ENCODE data around the gene ADNP. TPM values are rescaled to one million over a fixed set of nuclear protein-coding genes. Genes with fewer than 3 reads are reported as not detected.
A peak's percentile ranks its signal among the peaks of the same experiment; 100 is the strongest.

The ADNP gene
- total RNA-seq, 1 donor from 2014 or later: 139 TPM

GRCh38 chr20:50903353-50904051, 27.7 kb downstream of the ADNP start:
- Mint-ChIP-seq H3K27ac (ENCODE audit: unreplicated experiment) (no peak overlapping the region), H3K36me3 (ENCODE audit: unreplicated experiment) (no peaks in the 10 kb centered on the region), H3K4me1 (ENCODE audit: low read depth, unreplicated experiment) (no peaks in the 10 kb centered on the region), H3K27me3 (ENCODE audit: unreplicated experiment) (peaks cover 1% of the 10 kb centered on the region), H3K9me3 (ENCODE audit: unreplicated experiment) (no peaks in the 10 kb centered on the region), H3K4me3 (ENCODE audit: unreplicated experiment) (no peak overlapping the region)
- no peak for DNase-seq
- no peak for TF ChIP-seq CTCF (IDR thresholded peaks at IDR 0.05; ENCODE audit: partially characterized antibody, unreplicated experiment)

GRCh38 chr20:50901301-50901700, 29.9 kb downstream of the ADNP start:
- peaks cover 2% of the 10 kb centered on the region for H3K4me1 Mint-ChIP-seq (ENCODE audit: low read depth, unreplicated experiment)
- peaks cover 3% of the 10 kb centered on the region for H3K9me3 Mint-ChIP-seq (ENCODE audit: unreplicated experiment)
- TF ChIP-seq CTCF (IDR thresholded peaks at IDR 0.05; ENCODE audit: partially characterized antibody, unreplicated experiment): no peak
- H3K36me3 Mint-ChIP-seq (ENCODE audit: unreplicated experiment): no peaks in the 10 kb centered on the region
- no peak for DNase-seq
- H3K27ac Mint-ChIP-seq (ENCODE audit: unreplicated experiment): no peak overlapping the region
- no peak overlapping the region for H3K4me3 Mint-ChIP-seq (ENCODE audit: unreplicated experiment)
- H3K27me3 Mint-ChIP-seq (ENCODE audit: unreplicated experiment): peaks cover 6% of the 10 kb centered on the region

GRCh38 chr20:50900261-50900660, 31.0 kb downstream of the ADNP start:
- no peak for DNase-seq
- Mint-ChIP-seq H3K27ac (ENCODE audit: unreplicated experiment) (no peak overlapping the region), H3K4me3 (ENCODE audit: unreplicated experiment) (no peak overlapping the region), H3K4me1 (ENCODE audit: low read depth, unreplicated experiment) (peaks cover 2% of the 10 kb centered on the region), H3K27me3 (ENCODE audit: unreplicated experiment) (peaks cover 6% of the 10 kb centered on the region), H3K9me3 (ENCODE audit: unreplicated experiment) (peaks cover 3% of the 10 kb centered on the region), H3K36me3 (ENCODE audit: unreplicated experiment) (no peaks in the 10 kb centered on the region)
- TF ChIP-seq CTCF (IDR thresholded peaks at IDR 0.05; ENCODE audit: partially characterized antibody, unreplicated experiment): no peak

GRCh38 chr20:50898475-50898874, 32.8 kb downstream of the ADNP start:
- H3K4me3 Mint-ChIP-seq (ENCODE audit: unreplicated experiment): no peak overlapping the region
- peaks cover 6% of the 10 kb centered on the region for H3K27me3 Mint-ChIP-seq (ENCODE audit: unreplicated experiment)
- peaks cover 3% of the 10 kb centered on the region for H3K9me3 Mint-ChIP-seq (ENCODE audit: unreplicated experiment)
- H3K27ac Mint-ChIP-seq (ENCODE audit: unreplicated experiment): peak overlapping the region; percentile 65
- H3K36me3 Mint-ChIP-seq (ENCODE audit: unreplicated experiment): peaks cover 1% of the 10 kb centered on the region
- no peak for TF ChIP-seq CTCF (IDR thresholded peaks at IDR 0.05; ENCODE audit: partially characterized antibody, unreplicated experiment)
- DNase-seq: no peak
- H3K4me1 Mint-ChIP-seq (ENCODE audit: low read depth, unreplicated experiment): peaks cover 2% of the 10 kb centered on the region

- Mint-ChIP-seq H3K27ac (ENCODE audit: unreplicated experiment) (no peak overlapping the region), H3K4me1 (ENCODE audit: low read depth, unreplicated experiment) (peaks cover 4% of the 10 kb centered on the region), H3K27me3 (ENCODE audit: unreplicated experiment) (peaks cover 10% of the 10 kb centered on the region), H3K4me3 (ENCODE audit: unreplicated experiment) (no peak overlapping the region), H3K9me3 (ENCODE audit: unreplicated experiment) (peaks cover 6% of the 10 kb centered on the region), H3K36me3 (ENCODE audit: unreplicated experiment) (peaks cover 14% of the 10 kb centered on the region)
- no peak for DNase-seq
- TF ChIP-seq CTCF (IDR thresholded peaks at IDR 0.05; ENCODE audit: partially characterized antibody, unreplicated experiment): no peak
These were observed 36.0 kb downstream of the ADNP start for GRCh38 chr20:50895111-50895830.
